Activated CD4-positive, CD25-positive, alpha-beta regulatory T cell (primary cell): ENCODE measurements around the gene ZFP3.
"Not testable (repeated sequence)": the region's sequence is repeated elsewhere in the genome, so short reads cannot be mapped to it uniquely, and the experiment has no call there.

Source experiments
- DNase-seq, 4 experiments: peaks; one replicate each; lab custom pipeline; 2025; lab: John Stamatoyannopoulos, UW

The ZFP3 gene

GRCh38 chr17:5078106-5079028, at the start of gene ZFP3:
Gene ZFP3 (plus strand): TSS chr17:5078467. CDS start chr17:5091505, 13,038 bp downstream.
- DNase-seq = peak; percentile 46 to 59 (median 56)

- DNase-seq = not testable (repeated sequence)
Observed at GRCh38 chr17:5030168-5030567, 48.1 kb upstream of the ZFP3 start.

- peak; percentile 59 to 82 (median 72) for DNase-seq
Observed at GRCh38 chr17:5031365-5032082, 46.7 kb upstream of the ZFP3 start.

DNA sequence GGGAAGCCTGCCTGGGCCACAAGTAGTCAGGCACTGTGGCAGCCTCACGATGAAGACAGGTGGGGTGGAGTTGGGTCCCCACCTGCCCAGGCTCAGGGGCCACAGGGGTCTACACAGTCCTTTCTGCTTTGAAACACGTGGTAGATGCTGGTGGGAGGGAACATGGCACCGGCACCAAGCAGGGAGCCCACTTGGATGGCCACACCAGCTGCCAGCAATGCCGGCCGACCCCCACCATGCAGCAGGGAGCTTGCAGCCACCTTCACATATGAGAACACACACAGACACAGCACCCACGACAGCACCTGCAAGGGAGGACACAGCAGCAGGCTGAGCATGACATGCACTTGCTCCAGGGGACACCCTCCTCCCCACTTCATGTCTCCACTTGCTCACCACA, 45.4 kb upstream of the ZFP3 start:
- no peak for DNase-seq

DNA sequence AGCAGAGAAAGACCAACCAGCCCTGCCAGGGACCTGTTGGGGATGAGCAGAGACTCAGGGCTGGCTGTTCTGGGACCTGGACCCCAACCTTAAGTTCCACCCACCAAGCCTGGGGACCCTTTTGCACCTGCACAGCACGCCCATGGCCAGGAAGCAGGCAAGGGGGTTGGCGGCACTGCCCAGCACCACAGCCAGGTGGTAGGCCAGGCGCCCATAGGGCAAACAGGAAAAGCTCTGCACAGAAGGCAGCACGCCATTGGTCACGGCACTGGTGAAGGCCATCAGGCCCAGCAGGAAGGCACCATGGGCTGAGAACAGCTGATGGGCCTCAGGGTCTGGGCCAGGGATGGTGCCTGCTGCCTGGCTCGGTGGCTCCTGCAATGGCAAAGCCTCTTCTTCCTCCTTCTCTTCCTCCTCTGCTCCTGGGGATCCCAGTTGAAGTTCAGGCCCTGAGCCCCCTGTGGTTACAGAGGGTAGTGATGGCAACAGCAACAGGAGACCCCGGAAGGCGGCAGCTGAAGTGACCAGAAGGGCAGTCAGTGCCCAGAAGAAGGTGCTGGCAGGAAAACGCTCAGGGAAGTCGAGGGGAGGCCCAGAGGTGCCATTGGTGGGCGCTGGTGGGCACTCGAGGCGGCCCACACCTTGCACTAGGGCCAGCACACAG, 44.8 kb upstream of the ZFP3 start:
- DNase-seq = no peak

- DNase-seq = no peak
Observed at GRCh38 chr17:5034063-5034462, 44.2 kb upstream of the ZFP3 start.

- DNase-seq = no peak
Observed at GRCh38 chr17:5034651-5035050, 43.6 kb upstream of the ZFP3 start.

DNA sequence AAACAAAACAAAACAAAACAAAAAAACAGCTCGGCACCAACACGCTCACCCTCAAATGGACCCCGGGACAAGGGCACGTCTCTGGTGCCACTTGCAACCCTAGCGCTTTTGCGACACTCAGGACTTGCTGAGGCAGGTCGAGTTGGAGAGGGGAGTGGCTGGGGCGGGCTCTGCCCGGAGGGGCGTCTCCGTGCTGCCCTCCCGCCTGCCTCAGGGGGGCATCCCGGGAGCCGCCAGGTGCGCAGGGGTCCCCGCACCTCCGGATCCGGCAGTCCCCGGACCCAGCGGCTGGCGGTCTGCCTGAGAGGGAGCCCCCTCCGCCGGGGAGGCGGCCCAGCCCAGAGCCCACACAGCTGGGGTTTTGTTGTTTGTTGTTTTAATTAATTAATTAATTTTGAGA, 43.0 kb upstream of the ZFP3 start, which contains the start of gene SLC52A1:
TSS of gene SLC52A1 (minus strand) at position 112 of the 400 bp plus-strand sequence. CDS start 820 bp downstream, outside the sequence.
- no peak for DNase-seq

DNA sequence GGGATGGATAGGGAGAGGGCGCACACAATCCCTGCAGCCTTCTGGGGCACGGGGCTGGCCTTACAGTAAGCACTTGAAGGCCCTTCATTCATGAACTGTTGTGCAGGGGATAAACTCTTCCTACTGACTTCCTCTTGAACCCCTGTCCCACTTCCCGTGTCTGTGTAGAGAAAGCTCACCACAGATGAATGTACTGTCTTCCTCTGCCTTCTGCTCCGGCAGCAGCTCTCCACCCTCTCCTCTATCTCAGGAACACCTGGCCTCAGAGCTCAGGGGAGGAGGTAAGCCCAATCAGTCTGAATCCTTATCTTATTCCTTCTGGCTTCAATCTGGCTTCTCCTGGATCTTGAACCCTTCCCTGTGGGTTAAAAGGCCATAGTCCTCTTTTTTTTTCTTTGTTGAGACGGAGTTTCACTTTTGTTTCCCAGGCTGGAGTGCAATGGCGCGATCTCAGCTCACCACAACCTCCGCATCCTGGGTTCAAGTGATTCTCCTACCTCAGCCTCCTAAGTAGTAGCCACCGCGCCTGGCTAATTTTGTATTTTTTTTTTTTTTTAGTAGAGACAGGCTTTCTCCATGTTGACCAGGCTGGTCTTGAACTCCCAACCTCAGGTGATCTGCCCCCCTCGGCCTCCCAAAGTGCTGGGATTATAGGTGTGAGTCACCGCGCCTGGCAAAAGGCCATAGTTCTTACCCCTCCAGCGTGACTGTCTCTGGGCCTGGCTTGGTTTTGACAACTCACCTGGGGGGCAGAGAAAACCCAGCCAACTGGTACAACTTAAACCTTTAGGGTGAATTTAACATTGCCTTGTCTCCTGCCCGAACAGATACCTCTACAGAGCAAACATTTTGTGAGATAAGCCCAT, 35.9 kb upstream of the ZFP3 start:
- no peak for DNase-seq

- no peak for DNase-seq
Observed at GRCh38 chr17:5043524-5043923, 34.7 kb upstream of the ZFP3 start.

DNA sequence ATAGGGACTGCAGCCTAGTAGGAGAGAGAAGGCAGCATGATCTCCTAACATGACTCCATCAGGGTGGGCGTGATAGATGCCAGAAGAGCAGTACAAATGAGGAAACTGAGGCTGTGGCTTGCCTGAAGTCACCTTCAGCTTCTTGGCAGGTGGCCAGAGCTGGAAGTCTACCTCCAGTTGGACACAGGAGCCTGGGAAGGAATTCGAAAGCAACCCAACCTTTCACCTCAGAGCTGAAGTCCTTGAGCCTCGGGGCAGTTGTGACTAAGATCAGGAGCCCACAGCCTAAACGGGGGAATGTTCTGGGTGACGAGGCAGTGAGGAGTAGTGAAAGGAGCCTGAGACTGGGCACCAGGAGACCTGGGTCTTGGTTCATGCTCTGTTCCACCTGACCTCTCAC, 33.6 kb upstream of the ZFP3 start:
- DNase-seq = no peak

DNA sequence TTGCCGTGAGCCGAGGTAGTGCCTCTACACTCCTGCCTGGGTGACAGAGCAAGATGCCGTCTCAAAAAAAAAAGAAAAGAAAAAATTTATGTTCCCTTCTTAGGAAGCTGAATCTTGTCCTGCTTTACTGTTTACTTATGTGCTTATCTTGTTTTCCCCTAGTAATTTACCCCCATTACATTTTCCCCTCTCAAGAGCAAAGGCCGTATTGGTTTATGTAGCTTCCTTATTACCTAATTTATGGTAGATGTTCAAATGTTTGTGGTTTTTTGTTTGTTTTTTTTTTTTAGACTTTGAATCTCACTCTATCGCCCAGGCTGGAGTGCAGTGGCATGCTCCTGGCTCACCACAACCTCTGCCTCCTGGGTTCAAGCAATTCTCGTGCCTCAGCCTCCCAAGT, 32.8 kb upstream of the ZFP3 start:
- no peak for DNase-seq

DNA sequence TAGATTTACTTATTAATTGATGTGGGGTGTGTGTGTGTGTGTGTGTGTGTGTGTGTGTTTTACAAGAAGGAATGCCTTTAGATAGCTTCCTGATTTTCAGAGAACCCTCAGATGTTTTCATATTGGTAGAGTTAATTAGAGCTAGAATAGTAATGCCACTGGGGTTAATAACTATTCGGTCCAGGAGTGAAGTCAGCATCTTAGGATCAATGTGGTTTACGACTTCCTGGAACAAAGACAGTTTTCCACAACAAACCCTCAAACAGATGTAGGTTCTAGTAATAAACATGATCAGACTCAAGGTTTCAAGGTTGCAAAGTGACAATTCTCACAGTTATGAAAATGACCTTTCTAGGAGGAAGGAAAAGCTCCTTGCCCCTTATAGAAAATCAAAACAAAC, 30.8 kb upstream of the ZFP3 start:
- no peak for DNase-seq

GRCh38 chr17:5049314-5049841, 28.9 kb upstream of the ZFP3 start:
- DNase-seq = peak in 2 of 4 experiments; percentile 38 to 47

DNA sequence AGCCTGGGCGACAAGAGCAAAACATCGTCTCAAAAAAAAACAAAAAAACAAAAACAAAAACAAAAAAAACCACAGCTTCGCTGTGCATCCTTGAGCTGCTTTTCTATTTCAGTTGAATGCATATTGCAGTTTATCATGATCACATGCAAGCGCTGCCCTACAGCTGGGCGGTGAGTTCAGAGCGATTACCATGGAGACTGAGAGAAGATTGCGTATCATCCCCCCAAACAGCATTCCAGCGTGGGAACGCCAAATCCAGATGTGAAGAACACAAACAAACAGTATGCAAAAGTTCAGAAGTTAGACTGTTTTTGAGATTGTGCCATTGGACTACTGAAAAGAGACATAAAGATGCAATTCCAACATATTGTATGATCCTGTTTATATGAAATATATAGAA, 28.0 kb upstream of the ZFP3 start:
- no peak for DNase-seq

DNA sequence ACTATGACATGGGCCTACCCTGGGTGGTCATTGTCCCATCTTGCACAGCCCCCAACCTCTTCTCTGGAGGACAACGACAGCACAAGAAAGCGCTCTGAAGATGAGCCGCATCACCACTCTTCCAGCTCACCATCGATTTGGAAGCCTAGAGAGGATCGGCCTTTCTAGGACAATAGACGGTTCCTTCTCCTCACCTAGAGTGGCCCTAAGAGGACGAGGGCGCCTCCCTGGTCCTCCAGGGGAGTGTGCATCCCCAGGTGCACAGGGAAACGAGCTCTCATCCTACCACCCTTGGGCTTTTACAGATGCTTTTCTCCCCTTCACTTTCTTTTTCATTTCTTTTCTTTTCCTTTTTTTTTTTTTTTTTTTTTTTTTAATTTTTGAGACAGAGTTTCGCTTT, 22.7 kb upstream of the ZFP3 start:
- DNase-seq = no peak

DNA sequence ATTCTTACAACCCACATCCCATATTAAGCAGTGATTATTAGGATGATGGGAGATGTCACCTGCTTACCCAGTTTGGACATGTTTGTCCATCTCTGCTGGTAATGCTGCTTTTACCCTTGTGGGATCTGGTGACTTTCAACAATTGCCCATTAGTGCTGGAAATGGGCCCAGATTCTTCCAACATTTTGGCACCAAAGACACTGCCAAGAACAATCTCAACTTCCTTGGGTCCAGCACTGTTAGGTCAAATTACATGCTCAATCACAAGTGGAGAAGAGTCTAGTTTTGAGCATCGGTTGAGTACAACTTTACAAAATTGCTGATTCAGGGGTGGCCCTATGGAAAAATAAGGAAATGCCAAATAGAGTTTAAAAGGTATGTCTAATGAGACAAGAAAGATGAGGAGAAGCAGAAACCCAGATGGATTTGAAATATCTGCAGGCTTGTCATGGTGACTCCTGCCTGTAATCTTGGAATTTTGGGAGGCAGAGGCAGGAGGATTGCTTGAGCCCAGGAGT, 13.0 kb upstream of the ZFP3 start:
- DNase-seq = no peak

- no peak for DNase-seq
Observed at GRCh38 chr17:5068236-5068635, 10.0 kb upstream of the ZFP3 start.

GRCh38 chr17:5069724-5070123, 8.5 kb upstream of the ZFP3 start:
- DNase-seq = no peak

- not testable (repeated sequence) for DNase-seq
Observed at GRCh38 chr17:5075472-5075871, 2.8 kb upstream of the ZFP3 start.

DNA sequence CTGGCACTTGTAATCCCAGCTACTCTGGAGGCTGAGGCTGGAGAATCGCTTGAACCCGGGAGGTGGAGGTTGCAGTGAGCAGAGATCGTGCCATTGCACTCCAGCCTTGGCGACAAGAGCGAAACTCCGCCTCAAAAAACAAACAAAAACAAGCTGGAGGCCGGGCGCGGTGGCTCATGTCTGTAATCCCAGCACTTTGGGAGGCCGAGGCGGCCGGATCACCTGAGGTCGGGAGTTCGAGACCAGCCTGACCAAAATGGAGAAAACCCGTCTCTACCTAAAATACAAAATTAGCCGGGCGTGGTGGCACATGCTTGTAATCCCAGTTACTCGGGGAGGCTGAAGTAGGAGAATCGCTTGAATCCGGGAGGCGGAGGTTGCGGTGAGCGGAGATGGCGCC, 992 bp upstream of the ZFP3 start:
- DNase-seq = not testable (repeated sequence)
